HG03045 (cell line): ENCODE results near the gene DNALI1.
"Not testable (repeated sequence)": the region's sequence is repeated elsewhere in the genome, so short reads cannot be mapped to it uniquely, and the experiment has no call there.

ENCODE experiments used
- ATAC-seq: cut with Tn5 transposase; IDR thresholded peaks from one replicate; pipeline ENCODE4 v1.9.1; 2021; ENCODE audit warnings: mild to moderate bottlenecking, moderate library complexity; ENCODE audit not compliant: unreplicated experiment

DNALI1 gene

DNA sequence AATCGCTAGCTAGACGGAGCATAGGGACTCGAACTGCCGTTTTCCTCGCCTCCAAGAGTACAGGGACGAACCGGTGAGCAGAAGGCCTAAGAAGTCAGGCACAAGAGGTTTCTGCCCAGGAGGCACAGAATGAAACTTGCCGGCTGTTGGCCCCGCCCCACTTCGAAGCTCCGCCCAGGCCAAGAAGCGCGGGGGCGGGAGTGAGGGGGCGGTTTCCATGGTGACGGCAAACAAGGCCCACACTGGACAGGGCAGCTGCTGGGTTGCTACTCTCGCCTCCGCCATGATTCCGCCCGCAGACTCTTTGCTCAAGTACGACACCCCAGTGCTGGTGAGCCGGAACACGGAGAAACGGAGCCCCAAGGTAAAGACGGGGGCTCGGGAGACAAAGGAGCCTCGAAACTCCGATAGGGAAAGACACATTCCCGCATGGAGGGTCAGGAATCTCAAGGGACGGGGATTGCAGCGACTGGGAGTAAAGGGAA is at the start of gene DNALI1:
Gene DNALI1 (plus strand): TSS at position 229 of the 485 bp plus-strand sequence. CDS start 55 bp downstream, at position 284.
- no peak for ATAC-seq

DNA sequence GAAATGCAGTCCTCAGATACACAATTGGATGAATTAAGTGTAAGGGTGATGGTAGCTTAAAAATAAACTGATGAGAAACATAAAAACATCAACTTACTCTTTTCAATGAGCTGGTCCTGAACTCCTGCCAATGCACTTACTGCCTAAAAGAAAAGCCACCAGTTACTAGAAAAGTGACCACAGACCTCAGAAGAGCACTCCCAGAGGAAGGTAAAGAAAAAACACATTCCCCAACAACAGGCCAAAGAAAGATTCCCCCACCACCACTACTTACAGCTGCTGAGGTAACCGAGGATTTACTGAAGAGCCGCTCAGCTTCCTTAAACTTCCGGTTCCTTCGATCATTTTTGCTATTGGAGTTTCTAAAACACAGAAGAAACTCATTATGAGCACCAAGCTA is 47.6 kb upstream of the DNALI1 start:
- ATAC-seq, result no peak

DNA sequence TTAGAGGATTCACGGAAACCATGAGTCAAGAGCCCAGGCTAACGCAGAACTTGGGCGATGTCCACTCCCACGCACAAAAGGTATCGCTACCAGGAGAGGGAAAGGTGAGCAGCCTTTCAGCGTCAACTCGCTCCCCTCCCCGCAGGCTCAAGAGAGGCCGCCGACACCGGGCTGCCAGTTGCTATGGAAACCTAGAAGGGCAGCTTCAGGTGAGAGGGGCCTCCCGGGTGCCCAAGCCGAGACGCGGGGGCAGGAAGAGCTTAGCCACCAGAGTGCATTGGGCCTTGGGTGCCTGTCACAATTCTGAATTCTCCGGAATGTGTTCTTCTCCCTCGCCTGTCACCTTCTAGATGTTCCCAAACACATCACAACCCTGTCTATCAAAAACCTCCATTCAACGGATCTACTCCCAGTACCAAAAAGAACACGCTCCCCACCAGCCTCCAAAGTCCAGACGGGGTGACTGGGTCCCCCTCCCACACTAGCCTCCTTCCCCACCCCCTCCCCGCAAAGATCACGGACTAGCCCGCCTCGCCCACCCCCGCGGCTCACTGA is 42.9 kb upstream of the DNALI1 start:
- peak; percentile 24 for ATAC-seq

DNA sequence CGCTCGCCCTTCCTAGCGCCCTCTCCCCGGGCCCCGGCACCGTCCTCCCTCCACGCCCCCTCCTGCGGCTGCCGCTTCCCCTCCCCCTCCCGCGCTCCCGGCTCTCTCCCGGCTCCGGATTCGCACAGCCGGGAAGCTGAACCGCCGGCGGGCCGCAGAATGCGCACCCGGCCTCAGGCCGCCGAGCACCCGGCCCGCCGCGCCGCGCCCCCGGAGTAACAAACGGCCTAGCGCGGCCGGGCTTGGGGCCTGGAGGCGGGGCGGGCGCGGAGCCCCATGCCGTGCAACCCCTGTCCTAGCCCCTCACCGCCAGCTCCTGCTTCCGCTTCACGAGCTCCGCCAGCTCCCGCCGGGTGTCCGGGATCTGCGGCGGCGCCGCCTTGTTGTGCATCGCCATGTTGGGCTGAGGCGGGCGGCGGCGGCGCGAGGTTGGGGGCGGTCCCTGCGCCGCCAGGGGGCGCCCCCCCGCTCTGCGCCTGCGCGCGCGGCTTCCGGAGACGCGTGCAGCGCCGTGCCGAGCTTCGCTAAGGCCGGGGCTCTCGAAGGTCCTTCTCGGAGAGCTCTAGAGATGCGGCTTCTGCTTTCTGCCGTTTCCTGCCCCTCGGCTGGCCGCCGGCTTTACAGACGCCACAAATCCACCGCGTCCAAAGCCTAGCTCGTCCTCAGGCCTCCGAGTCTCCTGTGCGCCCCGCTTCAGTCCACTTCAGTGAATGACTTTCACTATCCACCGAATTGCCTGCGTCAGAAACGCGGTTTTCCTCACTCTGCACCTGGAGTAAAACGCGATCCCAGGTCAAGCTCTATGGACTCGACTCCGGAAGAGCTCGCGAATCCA is 42.2 kb upstream of the DNALI1 start, which contains the start of gene MEAF6:
Gene MEAF6 (minus strand): TSS at position 417 of the 835 bp plus-strand sequence. CDS start 20 bp downstream, at position 397.
- peak; percentile 94 for ATAC-seq

DNA sequence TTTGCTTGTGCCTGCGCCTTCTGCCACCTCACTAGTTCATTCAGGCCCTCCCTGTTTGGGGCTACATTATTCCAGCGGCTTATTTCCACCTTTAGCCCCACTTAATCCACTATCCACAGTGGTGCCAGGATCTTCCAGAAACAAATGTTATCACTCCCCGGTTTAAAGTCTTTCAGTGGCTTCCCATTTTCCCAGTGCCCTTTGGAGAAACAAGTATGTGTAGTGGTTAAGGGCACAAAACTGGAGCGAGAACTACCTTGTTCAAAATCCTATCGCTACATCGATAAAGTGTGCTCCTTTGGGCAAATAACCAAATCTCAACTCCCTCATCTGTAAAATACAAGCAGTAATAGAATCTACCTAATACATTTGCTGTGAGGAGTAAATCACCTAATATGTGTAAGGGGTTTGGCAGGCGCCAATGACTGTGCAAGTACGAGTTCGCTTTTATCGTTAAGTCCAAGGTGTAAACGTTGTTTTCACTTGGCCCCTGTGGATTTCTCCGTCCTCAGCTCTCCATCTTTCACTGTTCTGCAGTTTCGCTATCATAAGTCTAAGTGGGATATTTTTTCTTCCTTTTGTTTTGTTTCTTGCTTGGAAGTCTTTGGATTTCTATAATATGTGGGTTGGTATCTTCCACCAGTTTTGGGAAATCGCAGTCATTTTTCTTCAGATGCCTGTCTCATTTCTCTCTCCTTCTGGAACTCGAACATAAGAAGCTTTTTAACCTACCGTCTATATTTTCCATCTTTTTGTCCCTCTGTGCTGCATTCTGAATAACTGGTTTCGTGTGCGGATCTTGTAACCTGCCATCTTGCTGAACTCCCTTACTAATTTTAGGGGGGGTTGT is 41.3 kb upstream of the DNALI1 start:
- ATAC-seq, result no peak

DNA sequence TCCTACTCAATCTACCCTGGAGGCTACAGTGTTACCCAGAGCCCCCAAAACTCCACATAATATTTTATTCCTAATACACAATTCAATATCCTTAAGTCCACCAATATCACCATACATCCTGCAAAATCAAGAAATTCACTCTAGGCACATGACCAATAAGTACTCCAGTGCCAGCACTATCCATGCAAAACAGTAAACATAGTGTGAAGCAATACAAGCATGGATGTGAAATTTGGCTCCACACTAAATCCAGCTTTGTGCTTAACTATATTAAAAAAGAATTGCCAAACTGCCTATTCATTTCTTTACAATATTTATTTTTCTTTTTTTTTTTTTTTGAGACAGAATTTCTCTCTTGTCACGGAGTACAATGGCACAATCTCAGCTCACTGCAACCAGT is 39.2 kb upstream of the DNALI1 start:
- no peak for ATAC-seq

DNA sequence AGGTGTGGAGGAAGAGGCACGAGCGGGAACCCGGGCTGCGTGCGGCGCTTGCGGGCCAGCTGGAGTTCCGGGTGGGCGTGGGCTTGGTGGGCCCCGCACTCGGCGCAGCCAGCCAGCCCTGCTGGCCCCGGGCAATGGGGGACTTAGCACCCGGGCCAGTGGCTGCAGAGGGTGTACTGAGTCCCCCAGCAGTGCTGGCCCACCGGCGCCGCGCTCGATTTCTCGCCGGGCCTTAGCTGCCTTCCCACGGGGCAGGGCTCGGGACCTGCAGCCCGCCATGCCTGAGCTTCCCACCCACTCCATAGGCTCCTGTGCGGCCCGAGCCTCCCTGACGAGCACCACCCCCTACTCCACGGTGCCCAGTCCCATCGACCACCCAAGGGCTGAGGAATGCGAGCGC is 38.5 kb upstream of the DNALI1 start:
- ATAC-seq, result not testable (repeated sequence)

DNA sequence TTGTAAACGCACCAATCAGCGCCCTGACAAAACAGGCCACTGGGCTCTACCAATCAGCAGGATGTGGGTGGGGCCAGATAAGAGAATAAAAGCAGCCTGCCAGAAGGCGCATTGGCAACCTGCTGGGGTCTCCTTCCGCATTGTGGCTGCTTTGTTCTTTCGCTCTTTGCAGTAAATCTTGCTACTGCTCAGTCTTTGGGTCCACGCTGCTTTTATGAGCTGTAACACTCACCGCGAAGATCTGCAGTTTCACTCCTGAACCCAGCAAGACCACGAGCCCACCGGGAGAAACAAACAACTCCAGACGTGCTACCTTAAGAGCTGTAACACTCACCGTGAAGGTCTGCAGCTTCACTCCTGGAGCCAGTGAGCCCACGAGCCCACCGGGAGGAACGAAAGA is 37.8 kb upstream of the DNALI1 start:
- not testable (repeated sequence) for ATAC-seq

DNA sequence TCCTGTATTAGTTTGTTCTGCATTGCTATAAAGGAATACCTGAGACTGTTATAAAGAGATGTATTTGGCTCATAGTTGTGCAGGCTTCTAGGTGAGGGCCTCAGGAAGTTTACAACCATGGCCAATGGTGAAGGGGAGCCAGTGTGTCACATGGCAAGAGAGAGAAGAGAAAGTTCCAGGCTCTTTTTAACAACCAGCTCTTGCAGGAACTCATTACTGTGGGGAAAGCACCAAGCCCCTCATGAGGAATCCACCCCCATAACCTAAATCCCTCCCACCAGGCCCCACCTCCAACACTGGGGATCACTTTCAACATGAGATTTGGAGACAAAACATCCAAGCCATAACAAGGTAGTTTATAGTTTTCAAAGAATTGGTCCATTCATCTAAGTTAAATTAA is 37.1 kb upstream of the DNALI1 start:
- no peak for ATAC-seq

DNA sequence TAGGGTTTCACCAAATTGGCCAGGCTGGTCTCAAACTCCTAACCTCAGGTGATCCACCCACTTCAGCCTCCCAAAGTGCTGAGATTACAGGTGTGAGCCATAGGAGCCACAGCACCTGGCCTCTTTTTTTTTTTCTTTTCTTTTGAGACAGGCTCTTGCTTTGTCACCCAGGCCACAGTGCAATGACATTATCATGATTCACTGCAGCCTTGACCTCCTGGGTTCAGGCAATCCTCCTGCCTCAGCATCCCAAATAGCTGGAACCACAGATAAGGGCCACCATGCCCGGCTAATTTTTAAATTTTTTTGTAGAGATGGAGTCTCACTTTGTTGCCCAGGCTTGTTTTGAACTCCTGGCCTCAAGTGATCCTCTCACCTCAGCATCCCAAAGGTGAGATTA is 26.9 kb upstream of the DNALI1 start:
- ATAC-seq, result not testable (repeated sequence)

DNA sequence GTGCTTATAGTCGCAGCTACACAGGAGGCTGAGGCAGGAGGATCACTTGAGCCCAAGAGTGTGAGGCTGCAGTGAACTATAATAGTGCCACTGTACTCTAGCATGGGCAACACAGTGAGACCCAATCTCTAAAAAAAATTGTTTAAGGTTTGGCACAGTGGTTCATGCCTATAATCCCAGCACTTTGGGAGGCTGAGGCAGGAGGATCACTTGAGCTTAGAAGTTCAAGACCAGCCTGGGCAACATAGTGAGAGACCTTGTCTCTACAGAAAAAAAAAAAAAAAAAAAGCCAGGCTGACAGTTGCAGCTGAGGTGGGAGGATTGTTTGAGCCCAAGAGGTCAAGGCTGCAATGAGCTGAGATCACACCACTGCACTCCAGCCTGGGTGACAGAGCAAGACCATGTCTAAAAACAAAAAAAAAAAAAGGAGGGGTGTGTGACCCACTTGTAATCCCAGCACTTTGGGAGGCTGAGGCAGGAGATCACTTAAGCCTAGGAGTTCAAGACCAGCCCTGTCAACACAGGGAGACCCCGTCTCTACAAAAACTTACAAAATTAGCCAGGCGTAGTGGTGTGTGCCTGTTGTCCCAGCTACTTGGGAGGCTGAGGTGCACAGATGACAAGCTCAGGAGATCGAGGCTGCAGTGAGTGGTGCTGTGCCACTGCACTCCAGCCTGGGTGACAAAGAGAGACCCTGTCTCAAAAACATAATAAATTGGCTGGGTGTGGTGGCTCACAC is 24.2 kb upstream of the DNALI1 start:
- ATAC-seq, result not testable (repeated sequence)

DNA sequence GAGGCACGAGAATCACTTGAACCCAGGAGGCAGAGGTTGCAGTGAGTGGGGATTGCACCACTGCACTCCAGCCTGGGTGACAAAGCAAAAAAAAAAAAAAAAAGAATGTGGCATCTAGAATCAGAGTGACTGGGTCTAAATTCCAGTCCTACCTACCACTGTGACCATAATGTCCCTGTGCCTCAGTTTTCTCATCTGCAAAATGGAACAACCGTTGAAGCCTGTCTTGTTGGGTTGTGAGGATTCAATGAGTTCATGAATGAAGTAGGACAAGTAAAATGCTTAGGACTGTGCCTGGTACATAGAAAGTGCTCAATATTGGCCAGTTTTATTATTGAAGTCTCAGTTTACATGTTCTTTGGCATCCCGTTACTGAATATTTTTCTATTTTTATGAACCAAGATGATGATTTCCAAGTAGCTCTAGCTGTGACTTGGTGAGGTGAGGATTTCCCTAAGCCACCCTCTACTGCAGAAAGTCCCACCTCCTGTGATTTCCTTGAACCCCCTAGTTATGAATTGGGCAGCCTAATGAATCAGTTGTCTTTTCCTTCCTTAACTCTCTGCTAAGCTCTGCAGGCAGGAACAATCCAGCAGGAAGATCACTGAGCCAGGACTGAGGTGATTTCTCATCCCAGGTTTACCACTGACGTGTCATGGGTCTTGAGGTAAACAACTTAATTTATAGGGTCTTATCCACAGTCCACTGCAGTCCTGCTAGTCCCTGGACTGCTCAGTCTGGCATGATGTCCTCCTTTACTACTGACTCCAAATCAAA is 23.2 kb upstream of the DNALI1 start:
- ATAC-seq, result no peak

DNA sequence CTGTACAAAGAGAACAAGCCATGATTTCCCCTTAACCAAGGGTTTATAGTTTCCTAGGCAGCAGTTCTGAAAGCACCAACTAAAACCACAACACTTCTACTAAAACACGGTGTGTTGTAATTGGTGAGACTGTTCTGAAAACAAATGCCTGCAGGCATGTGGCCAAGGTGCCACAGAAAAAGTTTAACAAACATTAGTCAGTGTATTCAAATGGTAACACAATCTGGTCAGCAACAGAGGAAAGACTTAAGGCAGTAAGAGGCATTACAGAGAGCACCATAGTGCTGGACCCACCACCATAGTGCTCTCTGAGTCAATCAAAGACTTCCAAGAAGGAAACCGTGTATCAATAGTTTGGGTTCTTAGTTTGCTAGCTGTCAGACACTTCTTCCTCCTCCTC is 19.4 kb upstream of the DNALI1 start:
- ATAC-seq, result no peak

DNA sequence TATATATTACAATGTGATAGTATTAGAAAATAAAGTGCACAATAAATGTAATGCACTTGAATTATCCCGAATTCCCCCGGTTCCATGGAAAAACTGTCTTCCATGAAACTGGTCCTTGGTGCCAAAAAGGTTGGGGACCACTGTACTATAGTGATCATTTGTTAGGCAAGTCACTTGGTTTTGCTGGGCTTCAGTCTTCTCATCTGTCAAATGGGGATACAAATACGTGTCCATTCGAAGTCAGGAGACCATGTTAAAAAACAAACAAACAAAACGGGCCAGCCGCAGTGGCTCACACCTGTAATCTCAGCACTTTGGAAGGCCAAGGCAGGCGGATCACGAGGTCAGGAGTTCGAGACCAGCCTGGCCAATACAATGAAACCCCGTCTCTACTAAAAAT is 17.6 kb upstream of the DNALI1 start:
- not testable (repeated sequence) for ATAC-seq

DNA sequence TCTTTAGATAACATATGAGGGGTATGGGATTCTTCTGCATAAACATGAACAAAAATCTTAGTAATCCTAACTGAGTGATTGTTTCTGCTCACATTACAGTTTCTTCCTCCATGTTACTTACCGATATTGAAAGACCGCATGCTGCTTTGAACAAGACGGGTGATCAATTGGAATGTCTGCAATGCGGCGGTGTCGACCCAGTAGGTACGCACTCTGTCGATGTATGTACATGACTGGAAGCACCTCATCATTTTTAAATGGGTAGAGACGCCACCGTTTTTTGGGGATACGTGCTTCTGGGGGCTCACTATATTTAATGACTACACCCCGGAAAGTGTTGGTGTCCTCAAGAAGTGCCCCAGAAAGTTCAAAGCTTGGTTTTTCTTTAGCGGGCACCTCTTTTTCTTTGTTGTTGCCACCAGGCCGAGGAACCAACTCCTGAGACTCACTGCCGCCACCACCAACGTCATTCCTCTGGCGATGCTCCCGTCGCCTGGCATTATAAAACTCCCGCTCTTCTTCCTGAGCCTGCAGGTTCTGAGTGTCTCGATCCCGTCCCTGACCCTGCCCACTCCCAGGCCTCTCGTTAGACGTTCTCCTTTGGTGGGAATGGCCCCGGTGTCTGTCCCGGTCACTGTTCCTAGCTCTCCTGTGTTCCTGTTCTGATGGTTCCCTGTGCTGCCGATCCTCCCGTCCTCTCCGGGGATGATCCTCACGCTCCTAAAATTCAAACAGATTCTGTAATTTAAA is 16.5 kb upstream of the DNALI1 start:
- no peak for ATAC-seq

DNA sequence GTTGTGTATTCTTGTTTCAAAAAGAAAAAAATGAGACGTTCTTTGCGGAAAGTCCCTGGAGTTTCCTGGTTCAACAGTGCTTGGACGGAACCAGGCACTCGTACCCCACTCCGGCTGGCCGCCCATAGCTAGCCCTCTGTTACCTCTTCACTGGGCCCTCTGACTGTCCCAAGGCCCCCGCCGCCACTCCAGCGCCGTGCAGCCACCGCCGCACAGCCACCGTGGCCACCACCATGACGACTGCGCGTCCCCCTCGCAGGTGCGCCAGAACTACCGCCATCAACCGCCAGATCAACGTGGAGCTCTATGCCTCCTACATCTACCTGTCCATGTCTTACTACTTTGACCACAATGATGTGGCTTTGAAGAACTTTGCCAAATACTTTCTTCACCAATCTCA is 12.2 kb upstream of the DNALI1 start:
- ATAC-seq, result no peak

DNA sequence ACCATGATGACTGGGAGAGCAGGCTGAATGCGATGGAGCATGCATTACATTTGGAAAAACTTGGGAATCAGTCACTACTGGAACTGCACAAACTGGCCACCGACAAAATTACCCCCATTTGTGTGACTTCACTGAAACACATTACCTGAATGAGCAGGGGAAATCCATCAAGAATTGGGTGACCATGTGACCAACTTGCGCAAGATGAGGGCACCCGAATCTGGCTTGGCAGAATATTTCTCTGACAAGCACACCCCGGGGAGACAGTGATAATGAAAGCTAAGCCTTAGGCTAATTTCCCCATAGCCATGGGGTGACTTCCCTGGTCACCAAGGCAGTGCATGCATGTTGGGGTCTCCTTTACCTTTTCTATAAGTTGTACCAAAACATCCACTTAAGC is 11.7 kb upstream of the DNALI1 start:
- ATAC-seq, result no peak

DNA sequence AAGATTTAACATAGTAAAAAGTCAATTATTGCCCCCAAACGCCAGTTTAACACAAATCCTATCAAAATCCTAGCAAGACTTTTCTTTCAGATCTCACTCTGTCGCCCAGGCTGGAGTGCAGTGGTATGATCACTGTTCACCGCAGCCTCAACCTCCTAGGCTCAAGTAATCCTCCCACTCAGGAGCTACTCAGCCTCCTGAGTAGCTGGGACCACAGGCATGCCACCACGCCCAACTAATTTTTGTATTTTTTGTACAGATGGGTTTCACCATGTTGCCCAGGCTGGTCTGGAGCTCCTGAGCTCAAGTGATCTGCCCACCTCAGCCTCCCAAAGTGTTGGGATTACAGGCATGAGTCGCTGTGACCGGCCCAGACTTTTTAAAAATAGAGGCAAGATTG is 7.4 kb upstream of the DNALI1 start:
- no peak for ATAC-seq

DNA sequence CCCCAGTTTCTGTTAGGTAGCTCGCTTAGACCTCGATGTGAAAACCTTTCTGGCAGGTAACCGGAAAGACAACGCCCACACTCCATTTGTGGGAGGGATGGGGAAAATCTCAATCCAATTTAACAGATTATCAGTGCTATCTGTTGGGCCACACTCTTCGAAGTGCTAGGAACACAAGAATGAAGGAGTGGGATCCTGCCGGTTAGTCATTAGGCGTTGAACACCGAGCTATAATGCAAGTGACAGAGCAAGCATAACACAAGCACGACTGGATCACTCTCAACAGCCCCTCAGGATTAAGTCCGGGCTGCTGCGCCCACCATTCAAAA is 3.2 kb upstream of the DNALI1 start:
- peak; percentile 8 for ATAC-seq
